A549 (cell line): ENCODE results near the gene TSPAN14.

ENCODE experiments used
- CHD2 ChIP-seq: fragments of 150-350 bp; IDR thresholded peaks from 2 replicates; pipeline ENCODE4 v1.6.1; 2014; ENCODE audit warnings: low read length; ENCODE audit not compliant: partially characterized antibody
- CTCF ChIP-seq: fragments of >200 bp; sonication (Bioruptor Twin); formaldehyde crosslinking; IDR thresholded peaks from 3 replicates; pipeline ENCODE4 v1.5.1; 2016
- GATA3 ChIP-seq: IDR thresholded peaks from 2 replicates; pipeline ENCODE4 v1.6.1; 2012; ENCODE audit warnings: borderline replicate concordance
- POLR2A ChIP-seq: IDR thresholded peaks from 2 replicates; pipeline ENCODE4 v1.6.1; 2012; ENCODE audit warnings: mild to moderate bottlenecking, low read length
- RARB ChIP-seq: fragments of 250-450 bp; sonication (Bioruptor Pico); IDR thresholded peaks from 2 replicates; pipeline ENCODE4 v1.8.0; 2021; ENCODE audit warnings: mild to moderate bottlenecking, moderate library complexity
- RCOR1 ChIP-seq: fragments of 150-350 bp; IDR thresholded peaks from 2 replicates; pipeline ENCODE4 v1.6.1; 2014; ENCODE audit warnings: antibody characterized with exemption, low read length, low read depth
- SMC3 ChIP-seq: fragments of >200 bp; sonication (Bioruptor Twin); formaldehyde crosslinking; IDR thresholded peaks from 3 replicates; pipeline ENCODE4 v1.6.1; 2018; ENCODE audit warnings: inconsistent platforms

- no peak for TF ChIP-seq RARB (CRISPR knock-in tag)
- no peak for TF ChIP-seq CTCF
- no peak for TF ChIP-seq POLR2A
- no peak for TF ChIP-seq RCOR1
- TF ChIP-seq CHD2 = no peak
- TF ChIP-seq SMC3 = no peak
- no peak for TF ChIP-seq GATA3
Observed at GRCh38 chr10:80410122-80410521, 44.0 kb upstream of the TSPAN14 start.
